Erythroblast (primary cell): ENCODE data around the gene RASA3.

Experiments
- GATA1 ChIP-seq: IDR thresholded peaks from 2 replicates; pipeline ENCODE4 v1.6.1; 2011; ENCODE audit warnings: low read depth, mild to moderate bottlenecking, control low read depth, low read length, moderate library complexity
- POLR2A ChIP-seq: IDR thresholded peaks from 2 replicates; pipeline ENCODE4 v1.6.1; 2011; ENCODE audit warnings: mild to moderate bottlenecking, low read length

DNA sequence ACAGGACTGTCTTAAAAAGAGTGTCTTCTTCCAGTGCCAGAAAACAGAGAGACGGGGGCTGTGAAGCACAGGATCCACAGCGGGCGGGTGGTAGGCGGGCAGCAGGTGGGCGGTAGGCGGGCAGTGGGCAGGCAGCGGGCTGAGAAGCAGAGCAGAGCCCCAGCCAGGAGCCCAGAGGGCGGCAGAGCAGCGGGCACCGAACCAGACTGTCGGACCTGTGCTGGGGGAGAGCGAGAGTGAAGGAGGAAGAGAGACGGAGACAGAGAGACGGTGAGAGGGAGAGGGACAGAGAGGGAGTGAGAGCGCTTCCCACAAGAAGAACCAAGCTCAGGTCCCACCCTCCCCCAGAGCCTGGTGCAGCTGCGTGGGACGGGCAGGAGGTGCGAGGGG lies 30.3 kb downstream of the RASA3 start:
- TF ChIP-seq POLR2A (no peak), GATA1 (no peak)
